Activated CD4-positive, alpha-beta T cell treated with anti-CD3 and anti-CD28 coated beads, Interleukin-2, amount 10 ng/mL, durations not matched to agents 7 days and 5 days (primary cell): ENCODE results near the gene FSTL4. TPM values are rescaled to one million over a fixed set of nuclear protein-coding genes. Genes with fewer than 3 reads are reported as not detected.
"Not testable (repeated sequence)": the region's sequence is repeated elsewhere in the genome, so short reads cannot be mapped to it uniquely, and the experiment has no call there.

Experiments used
- CTCF ChIA-PET: fragments of 350-600 bp; sonication (Branson Sonifier 250); formaldehyde crosslinking; loops from one replicate; lab custom pipeline; 2021; ENCODE audit warnings: antibody characterized with exemption; lab: Charles Lee
- POLR2A ChIA-PET: fragments of 350-600 bp; sonication (Branson Sonifier 250); formaldehyde crosslinking; loops from one replicate; lab custom pipeline; 2021; ENCODE audit warnings: antibody characterized with exemption; lab: Charles Lee
- DNase-seq: peaks from one replicate; pipeline ENCODE4 v3.0.0-alpha.2; 2020
- H3K27ac Mint-ChIP-seq: one replicate; pipeline ENCODE4 v1.8.0; 2021; ENCODE audit warnings: mild to moderate bottlenecking, moderate library complexity, mixed read lengths
- H3K27me3 Mint-ChIP-seq: one replicate; pipeline ENCODE4 v1.8.0; 2021; ENCODE audit warnings: mixed read lengths
- H3K36me3 Mint-ChIP-seq: one replicate; pipeline ENCODE4 v1.8.0; 2021; ENCODE audit warnings: low read depth, mixed read lengths
- H3K4me1 Mint-ChIP-seq: one replicate; pipeline ENCODE4 v1.8.0; 2021; ENCODE audit warnings: mixed read lengths
- H3K4me3 Mint-ChIP-seq: one replicate; pipeline ENCODE4 v1.8.0; 2021; ENCODE audit warnings: mild to moderate bottlenecking, moderate library complexity, mixed read lengths
- H3K9me3 Mint-ChIP-seq: one replicate; pipeline ENCODE4 v1.8.0; 2021; ENCODE audit warnings: mixed read lengths
- total RNA-seq, 2 experiments: library from RNA; stranded (reverse); gene quantifications; one replicate each; pipeline ENCODE4 v1.2.3, GENCODE V29; 2021

The FSTL4 gene
- total RNA-seq, 2 experiments from 2014 or later, result not detected

GRCh38 chr5:133193794-133194193 is 418.5 kb downstream of the FSTL4 start:
- no peaks in the 10 kb centered on the region for H3K9me3 Mint-ChIP-seq
- CTCF ChIA-PET, result no interaction called here
- H3K4me3 Mint-ChIP-seq, result no peak overlapping the region
- POLR2A ChIA-PET, result no interaction called here
- no peaks in the 10 kb centered on the region for H3K4me1 Mint-ChIP-seq
- no peak overlapping the region for H3K27ac Mint-ChIP-seq
- DNase-seq, result no peak
- peaks cover 5% of the 10 kb centered on the region for H3K27me3 Mint-ChIP-seq
- H3K36me3 Mint-ChIP-seq, result no peaks in the 10 kb centered on the region

GRCh38 chr5:133192716-133193115 is 419.6 kb downstream of the FSTL4 start:
- no peak for DNase-seq
- Mint-ChIP-seq H3K4me3 (no peak overlapping the region), H3K9me3 (no peaks in the 10 kb centered on the region), H3K36me3 (no peaks in the 10 kb centered on the region), H3K27ac (no peak overlapping the region), H3K27me3 (peaks cover 4% of the 10 kb centered on the region), H3K4me1 (no peaks in the 10 kb centered on the region)
- ChIA-PET CTCF (no interaction called here), POLR2A (no interaction called here)

- Mint-ChIP-seq H3K27me3 (peaks cover 4% of the 10 kb centered on the region), H3K36me3 (no peaks in the 10 kb centered on the region), H3K4me3 (no peak overlapping the region), H3K9me3 (no peaks in the 10 kb centered on the region), H3K4me1 (no peaks in the 10 kb centered on the region), H3K27ac (no peak overlapping the region)
- no peak for DNase-seq
- ChIA-PET CTCF (no interaction called here), POLR2A (no interaction called here)
Observed at GRCh38 chr5:133189881-133190280, 422.5 kb downstream of the FSTL4 start.

GRCh38 chr5:133179405-133179804 is 432.9 kb downstream of the FSTL4 start:
- Mint-ChIP-seq H3K36me3 (no peaks in the 10 kb centered on the region), H3K27ac (no peak overlapping the region), H3K4me1 (no peaks in the 10 kb centered on the region), H3K4me3 (no peak overlapping the region), H3K9me3 (no peaks in the 10 kb centered on the region), H3K27me3 (peaks cover 2% of the 10 kb centered on the region)
- ChIA-PET POLR2A (no interaction called here), CTCF (no interaction called here)
- no peak for DNase-seq

DNA sequence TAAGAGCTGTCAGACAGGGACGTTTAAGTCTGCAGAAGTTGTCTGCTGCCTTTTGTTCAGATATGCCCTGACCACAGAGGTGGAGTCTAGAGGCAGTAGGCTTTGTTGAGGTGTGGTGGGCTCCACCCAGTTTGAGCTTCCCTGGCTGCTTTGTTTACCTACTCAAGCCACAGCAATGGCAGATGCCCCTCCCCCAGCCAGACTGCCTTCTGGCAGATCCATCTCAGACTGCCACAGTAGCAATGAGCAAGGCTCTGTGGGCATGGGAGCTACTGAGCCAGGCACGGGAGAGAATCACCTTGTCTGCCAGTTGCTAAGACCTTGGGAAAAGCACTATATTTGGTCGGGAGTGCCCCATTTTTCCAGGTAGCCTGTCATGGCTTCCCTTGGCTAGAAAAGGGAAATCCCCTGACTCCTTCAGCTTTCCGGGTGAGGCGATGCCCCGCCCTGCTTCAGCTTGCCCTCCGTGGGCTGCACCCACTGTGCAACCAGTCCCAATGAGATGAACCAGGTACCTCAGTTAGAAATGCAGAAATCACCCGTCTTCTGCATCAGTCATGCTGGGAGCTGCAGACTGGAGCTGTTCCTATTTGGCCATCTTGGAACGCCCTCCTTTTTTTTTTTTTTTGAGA is 441.5 kb downstream of the FSTL4 start:
- peaks cover 35% of the 10 kb centered on the region for H3K36me3 Mint-ChIP-seq
- DNase-seq, result peak; percentile 91
- CTCF ChIA-PET, result interaction anchor here (0.6 to 0.8 kb wide), 3 partner anchors 41 to 444 kb away, joined by 3 to 4 read pairs (median 4); no protein-coding TSS in a partner anchor
- peaks cover 12% of the 10 kb centered on the region for H3K27me3 Mint-ChIP-seq
- peak overlapping the region; percentile 60 for H3K4me3 Mint-ChIP-seq
- peaks cover 31% of the 10 kb centered on the region for H3K9me3 Mint-ChIP-seq
- POLR2A ChIA-PET, result not testable (repeated sequence)
- H3K27ac Mint-ChIP-seq, result peak overlapping the region; percentile 88
- H3K4me1 Mint-ChIP-seq, result peaks cover 27% of the 10 kb centered on the region

- peak; percentile 41 for DNase-seq
- Mint-ChIP-seq H3K36me3 (peaks cover 30% of the 10 kb centered on the region), H3K27ac (peak overlapping the region; percentile 69), H3K9me3 (peaks cover 31% of the 10 kb centered on the region), H3K4me3 (no peak overlapping the region), H3K27me3 (peaks cover 12% of the 10 kb centered on the region), H3K4me1 (peaks cover 28% of the 10 kb centered on the region)
- ChIA-PET CTCF (no interaction called here), POLR2A (no interaction called here)
Observed at GRCh38 chr5:133164759-133165158, 447.6 kb downstream of the FSTL4 start.

GRCh38 chr5:133163839-133164238 is 448.5 kb downstream of the FSTL4 start:
- H3K36me3 Mint-ChIP-seq, result peaks cover 22% of the 10 kb centered on the region
- no peak for DNase-seq
- peaks cover 27% of the 10 kb centered on the region for H3K9me3 Mint-ChIP-seq
- POLR2A ChIA-PET, result no interaction called here
- peaks cover 12% of the 10 kb centered on the region for H3K27me3 Mint-ChIP-seq
- H3K4me3 Mint-ChIP-seq, result no peak overlapping the region
- no peak overlapping the region for H3K27ac Mint-ChIP-seq
- CTCF ChIA-PET, result interaction anchor here (0.5 to 0.6 kb wide), 2 partner anchors 81 to 121 kb away, joined by 3 read pairs; no protein-coding TSS in a partner anchor
- H3K4me1 Mint-ChIP-seq, result peaks cover 22% of the 10 kb centered on the region

GRCh38 chr5:133159543-133159942 is 452.8 kb downstream of the FSTL4 start:
- H3K36me3 Mint-ChIP-seq, result peaks cover 3% of the 10 kb centered on the region
- no peak overlapping the region for H3K27ac Mint-ChIP-seq
- POLR2A ChIA-PET, result no interaction called here
- CTCF ChIA-PET, result no interaction called here
- peaks cover 13% of the 10 kb centered on the region for H3K4me1 Mint-ChIP-seq
- no peak for DNase-seq
- H3K27me3 Mint-ChIP-seq, result no peaks in the 10 kb centered on the region
- H3K9me3 Mint-ChIP-seq, result peaks cover 10% of the 10 kb centered on the region
- H3K4me3 Mint-ChIP-seq, result no peak overlapping the region

- DNase-seq, result no peak
- peaks cover 5% of the 10 kb centered on the region for H3K9me3 Mint-ChIP-seq
- H3K4me1 Mint-ChIP-seq, result peaks cover 5% of the 10 kb centered on the region
- no peaks in the 10 kb centered on the region for H3K27me3 Mint-ChIP-seq
- POLR2A ChIA-PET, result no interaction called here
- no peak overlapping the region for H3K4me3 Mint-ChIP-seq
- no peaks in the 10 kb centered on the region for H3K36me3 Mint-ChIP-seq
- H3K27ac Mint-ChIP-seq, result no peak overlapping the region
- CTCF ChIA-PET, result no interaction called here
Observed at GRCh38 chr5:133155326-133155969, 456.9 kb downstream of the FSTL4 start.

- POLR2A ChIA-PET, result interaction anchor here (0.6 kb wide), 1 partner anchor 1014 kb away, joined by 3 read pairs; no protein-coding TSS in a partner anchor
- H3K4me1 Mint-ChIP-seq, result no peaks in the 10 kb centered on the region
- no peaks in the 10 kb centered on the region for H3K27me3 Mint-ChIP-seq
- no peak for DNase-seq
- no peak overlapping the region for H3K4me3 Mint-ChIP-seq
- H3K9me3 Mint-ChIP-seq, result peaks cover 5% of the 10 kb centered on the region
- no peaks in the 10 kb centered on the region for H3K36me3 Mint-ChIP-seq
- H3K27ac Mint-ChIP-seq, result no peak overlapping the region
- CTCF ChIA-PET, result no interaction called here
Observed at GRCh38 chr5:133154274-133155075, 457.9 kb downstream of the FSTL4 start.

DNA sequence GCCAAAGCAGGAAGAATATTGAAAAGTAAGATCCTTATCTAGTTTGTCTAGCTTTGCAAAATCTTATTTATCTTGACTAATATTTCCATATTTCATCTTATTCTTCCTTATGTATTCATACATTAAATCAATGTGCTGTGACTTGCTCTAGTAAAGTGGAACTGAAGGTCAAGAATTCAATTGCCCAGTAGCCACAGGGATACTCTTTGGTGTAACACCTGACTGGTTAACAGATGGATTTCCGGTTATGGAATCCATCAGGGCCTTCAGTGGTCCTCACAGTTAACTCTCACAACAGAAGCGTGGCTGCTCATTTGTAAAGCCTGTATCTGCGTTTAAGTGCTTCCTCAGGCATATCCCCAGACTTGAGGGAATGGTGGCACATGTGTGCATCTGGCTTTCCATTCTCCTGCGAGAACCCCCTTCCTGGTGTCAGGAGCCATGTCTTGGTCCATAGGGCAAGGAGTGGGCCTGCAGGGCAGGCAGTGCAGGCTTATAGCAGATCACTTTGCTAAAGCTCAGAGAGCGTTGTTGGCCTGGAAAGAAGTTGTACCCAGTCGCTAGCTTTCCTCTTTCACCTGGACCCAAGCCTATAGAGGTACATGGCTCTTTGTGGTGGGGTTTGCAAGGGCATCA is 461.3 kb downstream of the FSTL4 start:
- Mint-ChIP-seq H3K27me3 (no peaks in the 10 kb centered on the region), H3K4me1 (peaks cover 14% of the 10 kb centered on the region), H3K4me3 (no peak overlapping the region), H3K27ac (no peak overlapping the region), H3K36me3 (no peaks in the 10 kb centered on the region), H3K9me3 (no peaks in the 10 kb centered on the region)
- POLR2A ChIA-PET, result no interaction called here
- CTCF ChIA-PET, result interaction anchor here (0.6 kb wide), 1 partner anchor 461 kb away, joined by 3 read pairs; the partner anchor contains the start of gene FSTL4
- no peak for DNase-seq

- Mint-ChIP-seq H3K27ac (no peak overlapping the region), H3K4me1 (peaks cover 14% of the 10 kb centered on the region), H3K27me3 (no peaks in the 10 kb centered on the region), H3K36me3 (no peaks in the 10 kb centered on the region), H3K9me3 (no peaks in the 10 kb centered on the region), H3K4me3 (no peak overlapping the region)
- ChIA-PET POLR2A (interaction anchor here (0.7 kb wide), 1 partner anchor 33 kb away, joined by 4 read pairs; no protein-coding TSS in a partner anchor), CTCF (interaction anchor here (1.8 kb wide), 1 partner anchor 9 kb away, joined by 6 read pairs; no protein-coding TSS in a partner anchor)
- no peak for DNase-seq
Observed at GRCh38 chr5:133149345-133149744, 463.0 kb downstream of the FSTL4 start.
